ENCODE measurements around the gene RSPH9.
A peak's percentile ranks its signal among the peaks of the same experiment; 100 is the strongest.

RSPH9 gene

GRCh38 chr6:43669050-43669921 is 24.4 kb downstream of the RSPH9 start:
- DNase-seq = no peak

GRCh38 chr6:43669922-43670622 is 25.2 kb downstream of the RSPH9 start:
- DNase-seq = no peak

- DNase-seq = no peak
These were observed 25.8 kb downstream of the RSPH9 start for GRCh38 chr6:43670623-43670986.

GRCh38 chr6:43671011-43671800 is 26.4 kb downstream of the RSPH9 start:
- DNase-seq = no peak

- DNase-seq = no peak
These were observed 27.2 kb downstream of the RSPH9 start for GRCh38 chr6:43671801-43672690.

- DNase-seq = no peak
These were observed 28.7 kb downstream of the RSPH9 start for GRCh38 chr6:43673444-43674084.

GRCh38 chr6:43674291-43674690 is 29.5 kb downstream of the RSPH9 start:
- DNase-seq = no peak

GRCh38 chr6:43674921-43675320 is 30.1 kb downstream of the RSPH9 start:
- no peak for DNase-seq

- DNase-seq = no peak
These were observed 32.2 kb downstream of the RSPH9 start for GRCh38 chr6:43676962-43677606.

- no peak for DNase-seq
These were observed 32.9 kb downstream of the RSPH9 start for GRCh38 chr6:43677759-43678158.

- no peak for DNase-seq
These were observed 33.5 kb downstream of the RSPH9 start for GRCh38 chr6:43678341-43678740.

- DNase-seq = no peak
These were observed 34.2 kb downstream of the RSPH9 start for GRCh38 chr6:43679057-43679456.

GRCh38 chr6:43680308-43681200 is 35.7 kb downstream of the RSPH9 start:
- DNase-seq = no peak

GRCh38 chr6:43681303-43681702 is 36.5 kb downstream of the RSPH9 start:
- no peak for DNase-seq

GRCh38 chr6:43682724-43683429 is 38.0 kb downstream of the RSPH9 start:
- DNase-seq = no peak

GRCh38 chr6:43683708-43684455 is 39.0 kb downstream of the RSPH9 start:
- DNase-seq = peak in 1 of 2 donors; percentile 6

- no peak for DNase-seq
These were observed 42.2 kb downstream of the RSPH9 start for GRCh38 chr6:43687079-43687436.

- peak; percentile 75 to 77 for DNase-seq
These were observed 42.9 kb downstream of the RSPH9 start, which contains the start of gene MRPS18A for GRCh38 chr6:43687437-43688347. TSS of gene MRPS18A (minus strand) at chr6:43687791. CDS start at chr6:43687779, 12 bp downstream.
